Measurements from ENCODE around the gene ASPSCR1. TPM values are rescaled to one million over a fixed set of nuclear protein-coding genes. Genes with fewer than 3 reads are reported as not detected.

The ASPSCR1 gene
- total and polyA plus RNA-seq, 10 of the 15 experiments (the other 5 are each of a cell fraction or from before 2014, with no cell fraction given), result 1.5 to 48.4 (median 25.4) TPM

DNA sequence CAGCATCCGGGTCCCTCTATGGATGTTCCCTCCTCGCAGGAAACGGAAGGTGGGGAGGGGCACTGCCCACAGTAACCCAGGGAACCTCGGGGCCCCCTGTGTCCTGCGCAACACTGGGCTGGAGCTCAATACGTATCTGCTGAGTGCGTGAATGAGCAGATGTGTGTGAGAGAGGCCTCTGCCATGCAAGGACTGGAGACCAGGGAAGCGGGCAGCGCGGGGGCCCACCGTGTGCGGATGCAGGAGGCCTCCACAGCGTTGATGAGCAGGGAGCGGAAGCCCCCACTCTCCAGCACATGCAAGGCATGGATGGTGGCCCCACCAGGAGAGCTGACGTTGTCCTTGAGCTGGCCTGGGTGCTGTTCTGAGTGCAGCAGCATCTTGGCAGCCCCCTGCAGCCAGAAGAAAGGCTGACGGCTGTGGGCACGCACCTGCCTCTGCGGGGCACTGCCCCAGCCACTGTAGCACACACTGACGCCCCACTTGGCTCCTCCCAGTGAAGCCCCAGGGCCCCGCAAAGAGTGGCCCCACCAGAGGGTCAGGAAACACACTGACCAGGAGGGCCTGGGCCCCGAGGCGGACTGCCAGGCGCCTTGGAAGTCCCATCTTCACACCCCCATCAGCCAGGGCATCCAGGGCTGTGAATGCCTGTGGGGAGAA is 43.2 kb upstream of the ASPSCR1 start:
- Histone ChIP-seq H3K27ac (ENCODE audit: control insufficient read depth, insufficient read depth) (no peak overlapping the region), H3K79me2 (ENCODE audit: control insufficient read depth, insufficient read depth, low read length) (peaks cover 10% of the 10 kb centered on the region), H3K4me3 (no peak overlapping the region), H3K27me3 (replicated peaks in 1 of 2; ENCODE audit: control insufficient read depth in 2 of 2, insufficient read depth in 2 of 2, low read length in 1 of 2) (no peaks in the 10 kb centered on the region), H3K9ac (ENCODE audit: control insufficient read depth, insufficient read depth, low read length) (no peak overlapping the region), H2AFZ (ENCODE audit: control insufficient read depth, low read depth, low read length) (no peak overlapping the region), H3K9me3 (replicated peaks; ENCODE audit: control insufficient read depth, insufficient read depth, low read length) (no peaks in the 10 kb centered on the region), H4K20me1 (ENCODE audit: control insufficient read depth, insufficient read depth) (no peaks in the 10 kb centered on the region), H3K36me3 (ENCODE audit: control insufficient read depth in 2 of 2, insufficient read depth in 2 of 2, low read length in 1 of 2) (peaks cover 0 to 2% of the 10 kb centered on the region in 2 experiments; a peak in 1 of 4 replicates), H3K4me1 (ENCODE audit: control insufficient read depth, insufficient read depth, low read length) (peaks cover 17% of the 10 kb centered on the region), H3K4me2 (ENCODE audit: control insufficient read depth, insufficient read depth) (no peak overlapping the region)
- 77% methylated on average over 23 of the region's 23 CpGs for WGBS (ENCODE audit: insufficient coverage, insufficient replicate concordance, low lambda C conversion rate, missing lambda C conversion rate)
- TF ChIP-seq NR2C1 (IDR thresholded peaks at IDR 0.05) (no peak), SUZ12 (IDR thresholded peaks at IDR 0.05; ENCODE audit: unreplicated experiment) (no peak), NFIC (IDR thresholded peaks at IDR 0.05; ENCODE audit: low read depth, low read length) (no peak), SRF (IDR thresholded peaks at IDR 0.05; ENCODE audit: low read depth in 2 of 2, low read length in 2 of 2) (no peak), ASH2L (IDR thresholded peaks at IDR 0.05; ENCODE audit: borderline replicate concordance, low read depth) (no peak), ZZZ3 (IDR thresholded peaks at IDR 0.05; ENCODE audit: control insufficient read depth, insufficient read length, low read depth) (no peak), STAT1 (conservative IDR thresholded peaks at IDR 0.05) (no peak), TBL1XR1 (IDR thresholded peaks at IDR 0.05; ENCODE audit: low read depth, low read length) (no peak)
- TF ChIP-seq, protein P1, sequence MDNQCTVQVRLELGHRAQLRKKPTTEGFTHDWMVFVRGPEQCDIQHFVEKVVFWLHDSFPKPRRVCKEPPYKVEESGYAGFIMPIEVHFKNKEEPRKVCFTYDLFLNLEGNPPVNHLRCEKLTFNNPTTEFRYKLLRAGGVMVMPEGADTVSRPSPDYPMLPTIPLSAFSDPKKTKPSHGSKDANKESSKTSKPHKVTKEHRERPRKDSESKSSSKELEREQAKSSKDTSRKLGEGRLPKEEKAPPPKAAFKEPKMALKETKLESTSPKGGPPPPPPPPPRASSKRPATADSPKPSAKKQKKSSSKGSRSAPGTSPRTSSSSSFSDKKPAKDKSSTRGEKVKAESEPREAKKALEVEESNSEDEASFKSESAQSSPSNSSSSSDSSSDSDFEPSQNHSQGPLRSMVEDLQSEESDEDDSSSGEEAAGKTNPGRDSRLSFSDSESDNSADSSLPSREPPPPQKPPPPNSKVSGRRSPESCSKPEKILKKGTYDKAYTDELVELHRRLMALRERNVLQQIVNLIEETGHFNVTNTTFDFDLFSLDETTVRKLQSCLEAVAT (IDR thresholded peaks at IDR 0.05), result no peak
- TF ChIP-seq, protein P2, sequence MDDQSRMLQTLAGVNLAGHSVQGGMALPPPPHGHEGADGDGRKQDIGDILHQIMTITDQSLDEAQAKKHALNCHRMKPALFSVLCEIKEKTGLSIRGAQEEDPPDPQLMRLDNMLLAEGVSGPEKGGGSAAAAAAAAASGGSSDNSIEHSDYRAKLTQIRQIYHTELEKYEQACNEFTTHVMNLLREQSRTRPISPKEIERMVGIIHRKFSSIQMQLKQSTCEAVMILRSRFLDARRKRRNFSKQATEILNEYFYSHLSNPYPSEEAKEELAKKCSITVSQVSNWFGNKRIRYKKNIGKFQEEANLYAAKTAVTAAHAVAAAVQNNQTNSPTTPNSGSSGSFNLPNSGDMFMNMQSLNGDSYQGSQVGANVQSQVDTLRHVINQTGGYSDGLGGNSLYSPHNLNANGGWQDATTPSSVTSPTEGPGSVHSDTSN (IDR thresholded peaks at IDR 0.05; ENCODE audit: insufficient replicate concordance, low read depth, low read length), result no peak
- RAD21 ChIA-PET (ENCODE audit: unreplicated experiment), result no interaction called here
- DNase-seq (ENCODE audit: low read depth, low spot score) (no peak), FAIRE-seq (no peak), ATAC-seq (no peak)
- POLR2A ChIA-PET, result no interaction called here
- no TSS peak for BruUV-seq (replicated peaks)
- intact Hi-C loops (cut with micrococcal nuclease; ENCODE audit: unreplicated experiment) (no loop called here), in situ Hi-C loops (cut with MboI) (no loop called here)
- SMC1A ChIA-PET (ENCODE audit: uncharacterized antibody, unreplicated experiment), result interaction anchor here (1.0 kb wide), 1 partner anchor 19 kb away, joined by 3 read pairs; no protein-coding TSS in a partner anchor
- CTCF ChIA-PET, result no interaction called here
